Mucosa of stomach (tissue), 1 donor: ENCODE results near the gene ST3GAL6.

Source experiments
- H3K27me3 ChIP-seq: one replicate; pipeline ENCODE4 v1.7.0; 2013; ENCODE audit warnings: mild to moderate bottlenecking, low read length; ENCODE audit not compliant: control insufficient read depth, insufficient read depth
- H3K36me3 ChIP-seq: one replicate; pipeline ENCODE4 v1.7.0; 2013; ENCODE audit warnings: low read length; ENCODE audit not compliant: control insufficient read depth, insufficient read depth
- H3K4me1 ChIP-seq: one replicate; pipeline ENCODE4 v1.7.0; 2013; ENCODE audit warnings: mild to moderate bottlenecking, low read length; ENCODE audit not compliant: control insufficient read depth, insufficient read depth
- H3K4me3 ChIP-seq: one replicate; pipeline ENCODE4 v1.7.0; 2013; ENCODE audit warnings: low read length
- H3K9ac ChIP-seq: one replicate; pipeline ENCODE4 v1.7.0; 2013; ENCODE audit warnings: mild to moderate bottlenecking, low read length, moderate library complexity
- H3K9me3 ChIP-seq: one replicate; pipeline ENCODE4 v1.7.0; 2013; ENCODE audit warnings: mild to moderate bottlenecking, low read length, moderate library complexity; ENCODE audit not compliant: control insufficient read depth
- donor health status: Pancreatic carcinoma.

ST3GAL6 gene

DNA sequence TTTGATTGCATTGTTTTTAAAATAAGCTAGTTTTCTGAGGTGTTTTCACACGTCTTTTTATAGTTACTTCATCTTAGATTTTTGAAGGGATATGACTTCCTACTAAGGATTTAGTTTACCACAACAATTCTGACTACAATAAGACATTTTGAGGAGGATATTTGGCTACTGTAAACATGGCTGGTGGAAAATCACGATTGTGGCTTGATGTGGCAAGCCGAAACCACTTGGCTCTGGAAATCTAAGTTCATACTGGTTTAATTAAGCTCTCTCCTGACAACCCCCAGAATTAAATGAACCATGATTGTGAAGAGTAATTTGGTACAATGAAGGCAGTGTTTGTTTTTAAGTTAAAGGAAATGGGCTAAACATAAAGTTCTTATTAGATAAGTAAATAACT lies 30.8 kb downstream of the ST3GAL6 start:
- no peak overlapping the region for H3K9ac ChIP-seq
- H3K4me3 ChIP-seq, result no peak overlapping the region
- no peaks in the 10 kb centered on the region for H3K4me1 ChIP-seq
- no peaks in the 10 kb centered on the region for H3K36me3 ChIP-seq
- H3K27me3 ChIP-seq, result no peaks in the 10 kb centered on the region
- no peaks in the 10 kb centered on the region for H3K9me3 ChIP-seq

DNA sequence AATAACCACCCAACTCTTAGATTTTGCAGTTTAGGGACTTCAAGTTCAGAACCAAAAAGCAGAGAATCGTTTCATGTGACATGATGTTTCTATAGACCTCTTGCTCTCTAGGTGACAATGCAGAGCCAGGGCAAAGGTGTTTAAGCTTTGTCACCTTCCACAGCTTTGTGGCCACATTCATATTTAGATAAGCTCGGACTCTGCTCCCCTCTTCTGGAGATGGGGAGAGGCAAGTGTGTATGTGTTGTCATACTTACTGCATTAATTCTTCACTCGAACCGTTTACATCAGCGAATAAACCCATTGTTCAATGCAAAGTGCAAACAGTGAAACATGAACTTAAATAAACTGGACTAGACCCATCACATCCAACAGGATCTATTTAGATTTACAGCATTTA lies 33.2 kb downstream of the ST3GAL6 start:
- no peaks in the 10 kb centered on the region for H3K9me3 ChIP-seq
- no peaks in the 10 kb centered on the region for H3K4me1 ChIP-seq
- no peaks in the 10 kb centered on the region for H3K27me3 ChIP-seq
- H3K4me3 ChIP-seq, result no peak overlapping the region
- no peak overlapping the region for H3K9ac ChIP-seq
- H3K36me3 ChIP-seq, result no peaks in the 10 kb centered on the region

DNA sequence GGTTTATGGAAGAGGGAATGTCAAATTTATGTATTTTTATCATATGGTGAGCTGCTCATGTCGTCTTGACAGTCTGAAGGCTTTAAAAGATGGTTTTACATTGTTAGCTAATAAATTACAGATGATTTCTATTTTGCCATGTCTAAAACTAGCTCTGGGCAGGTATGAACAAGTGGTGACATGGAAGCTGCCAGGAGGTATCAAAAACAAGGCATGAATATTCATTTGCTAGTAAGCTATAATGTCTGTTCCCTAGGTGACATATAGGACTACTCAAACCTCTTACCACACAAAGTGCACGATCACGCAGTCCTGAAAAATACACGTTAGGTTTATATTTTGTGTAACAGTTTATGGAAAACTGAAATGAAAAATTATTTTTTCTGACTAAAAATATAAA lies 34.8 kb downstream of the ST3GAL6 start:
- no peak overlapping the region for H3K4me3 ChIP-seq
- no peak overlapping the region for H3K9ac ChIP-seq
- H3K27me3 ChIP-seq, result no peaks in the 10 kb centered on the region
- H3K4me1 ChIP-seq, result no peaks in the 10 kb centered on the region
- no peaks in the 10 kb centered on the region for H3K9me3 ChIP-seq
- no peaks in the 10 kb centered on the region for H3K36me3 ChIP-seq

DNA sequence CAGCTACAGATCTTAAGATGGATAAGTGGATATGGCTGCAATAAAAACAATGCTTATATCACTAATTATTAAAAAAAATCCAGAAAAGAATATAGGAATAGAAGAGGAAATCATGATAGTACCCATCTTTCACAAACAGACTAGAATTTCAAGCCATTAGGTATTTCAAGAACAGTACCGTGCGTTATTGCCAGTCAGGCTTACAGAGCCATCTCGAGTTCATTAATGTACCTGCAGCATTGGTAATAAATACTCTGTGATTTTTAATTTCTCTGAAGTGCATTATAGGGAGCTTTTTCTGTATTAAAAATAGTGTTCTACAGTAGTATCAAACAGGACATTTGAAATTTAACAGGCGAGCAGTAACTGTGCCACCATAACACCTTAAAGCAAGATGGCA lies 35.7 kb downstream of the ST3GAL6 start:
- Histone ChIP-seq H3K27me3 (no peaks in the 10 kb centered on the region), H3K9me3 (no peaks in the 10 kb centered on the region), H3K4me1 (no peaks in the 10 kb centered on the region), H3K9ac (no peak overlapping the region), H3K36me3 (no peaks in the 10 kb centered on the region), H3K4me3 (no peak overlapping the region)

DNA sequence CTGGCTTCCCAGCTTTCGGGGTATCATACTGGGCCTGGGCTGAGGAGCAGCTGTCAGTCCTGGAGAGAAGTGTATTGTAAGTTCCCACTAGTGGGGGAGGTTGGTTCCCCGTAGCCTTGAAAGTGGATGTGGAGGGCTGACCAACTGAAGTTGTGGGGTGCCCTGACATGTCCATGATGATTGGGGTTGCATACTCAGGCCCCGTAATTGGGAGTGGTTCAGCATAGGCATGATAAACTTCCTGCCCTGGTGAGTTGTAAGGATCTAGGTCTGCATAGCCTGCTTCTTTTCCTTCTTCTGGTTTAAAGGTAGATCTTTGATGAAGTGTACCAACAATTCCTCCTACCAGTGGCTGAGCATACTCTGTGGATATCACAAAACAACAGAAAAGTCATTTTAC lies 36.3 kb downstream of the ST3GAL6 start:
- Histone ChIP-seq H3K4me3 (no peak overlapping the region), H3K9ac (no peak overlapping the region), H3K36me3 (no peaks in the 10 kb centered on the region), H3K4me1 (no peaks in the 10 kb centered on the region), H3K27me3 (no peaks in the 10 kb centered on the region), H3K9me3 (no peaks in the 10 kb centered on the region)

DNA sequence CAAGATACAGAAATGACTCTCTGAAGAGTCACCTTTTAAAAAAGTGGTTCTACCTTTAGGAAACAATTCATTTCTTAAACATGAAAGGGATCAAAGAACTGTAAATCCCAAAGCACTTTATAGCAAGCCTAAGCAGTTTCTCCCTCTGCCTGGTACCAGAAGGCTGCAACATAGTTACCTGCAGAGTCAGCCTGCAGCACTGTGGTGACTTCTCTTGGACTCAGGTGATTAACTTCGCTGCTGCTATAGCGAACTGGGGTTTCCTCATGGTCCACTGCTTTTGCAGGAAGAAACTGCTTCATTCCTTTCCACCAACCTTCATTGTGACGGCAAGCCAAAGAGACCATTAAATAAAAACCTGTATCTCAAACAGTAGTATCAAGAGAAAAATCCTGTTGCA lies 37.3 kb downstream of the ST3GAL6 start:
- H3K9me3 ChIP-seq, result no peaks in the 10 kb centered on the region
- H3K36me3 ChIP-seq, result no peaks in the 10 kb centered on the region
- no peak overlapping the region for H3K9ac ChIP-seq
- no peak overlapping the region for H3K4me3 ChIP-seq
- H3K27me3 ChIP-seq, result no peaks in the 10 kb centered on the region
- no peaks in the 10 kb centered on the region for H3K4me1 ChIP-seq

DNA sequence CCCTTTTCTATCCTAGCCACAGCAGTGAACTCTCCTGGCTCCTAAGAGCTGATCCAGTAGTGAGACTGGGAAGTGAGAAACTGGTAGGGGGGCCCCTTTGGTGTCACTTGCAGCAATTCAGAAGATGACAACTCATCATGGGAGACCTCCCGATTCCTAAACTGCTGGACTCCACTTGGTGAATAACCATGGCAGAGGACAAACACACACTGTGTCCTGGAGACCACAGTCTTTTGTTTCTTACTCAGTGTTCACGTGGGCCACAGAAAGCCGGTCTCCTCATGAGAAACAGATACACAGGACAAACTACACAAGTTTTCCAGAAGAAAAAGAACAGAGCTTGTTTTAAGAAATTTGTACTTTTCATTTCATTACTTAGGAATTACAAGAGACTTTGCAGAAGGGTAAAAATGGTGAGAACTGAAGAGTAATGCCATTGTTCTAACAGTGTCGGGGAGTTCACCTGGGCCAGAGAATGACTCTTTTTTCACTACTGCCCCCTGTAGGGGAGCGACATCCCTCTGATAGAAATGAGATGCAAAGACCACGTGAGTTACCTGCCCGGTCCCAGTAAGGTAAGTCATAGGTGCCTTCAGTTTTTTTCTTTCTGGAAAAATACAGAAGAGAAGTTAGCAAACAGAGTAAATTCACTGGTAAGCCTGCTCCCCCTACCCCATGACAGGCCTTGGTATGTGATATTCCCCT lies 38.1 kb downstream of the ST3GAL6 start:
- H3K27me3 ChIP-seq, result no peaks in the 10 kb centered on the region
- no peaks in the 10 kb centered on the region for H3K4me1 ChIP-seq
- no peak overlapping the region for H3K4me3 ChIP-seq
- no peaks in the 10 kb centered on the region for H3K9me3 ChIP-seq
- H3K9ac ChIP-seq, result no peak overlapping the region
- H3K36me3 ChIP-seq, result no peaks in the 10 kb centered on the region

DNA sequence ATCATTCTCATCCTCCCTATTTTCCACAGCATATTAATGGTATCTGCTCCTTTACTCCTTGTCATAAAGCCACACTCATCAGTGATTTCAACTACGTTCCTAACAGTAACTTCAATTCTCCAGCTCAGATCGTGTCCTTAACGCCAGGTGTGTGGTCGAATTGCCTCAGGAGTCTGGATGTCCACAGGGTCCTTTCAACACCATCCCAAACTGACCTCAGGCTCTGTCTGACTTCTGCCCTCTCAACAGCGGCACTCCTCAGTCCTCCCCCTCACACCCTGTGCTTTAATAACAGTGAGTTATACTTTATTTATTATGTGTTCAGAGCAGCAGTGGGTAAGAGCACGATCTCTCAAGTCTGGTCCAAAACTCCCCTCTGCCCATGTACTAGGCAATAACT lies 42.4 kb downstream of the ST3GAL6 start:
- Histone ChIP-seq H3K27me3 (no peaks in the 10 kb centered on the region), H3K9me3 (no peaks in the 10 kb centered on the region), H3K9ac (no peak overlapping the region), H3K4me3 (no peak overlapping the region), H3K36me3 (no peaks in the 10 kb centered on the region), H3K4me1 (no peaks in the 10 kb centered on the region)

DNA sequence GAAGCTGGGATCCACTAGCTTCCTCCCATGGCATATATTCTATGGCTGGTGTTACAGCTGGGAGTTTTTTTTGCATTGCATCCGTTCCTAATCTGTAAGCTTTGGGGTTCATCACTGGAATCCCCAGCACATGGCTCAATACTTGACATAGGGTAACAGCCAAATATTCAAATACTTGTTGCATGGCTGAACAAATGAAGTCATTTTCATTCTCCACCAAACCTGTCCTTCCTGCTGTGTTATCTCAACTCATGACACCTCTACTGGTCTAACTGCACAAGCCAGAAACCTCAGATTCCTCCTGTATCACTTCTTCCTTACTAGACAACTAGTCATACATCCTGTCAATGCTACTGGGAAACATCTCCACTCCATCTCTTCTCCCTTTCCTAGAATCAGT lies 43.4 kb downstream of the ST3GAL6 start:
- no peaks in the 10 kb centered on the region for H3K36me3 ChIP-seq
- no peaks in the 10 kb centered on the region for H3K9me3 ChIP-seq
- H3K9ac ChIP-seq, result no peak overlapping the region
- H3K4me1 ChIP-seq, result no peaks in the 10 kb centered on the region
- H3K27me3 ChIP-seq, result no peaks in the 10 kb centered on the region
- H3K4me3 ChIP-seq, result no peak overlapping the region

DNA sequence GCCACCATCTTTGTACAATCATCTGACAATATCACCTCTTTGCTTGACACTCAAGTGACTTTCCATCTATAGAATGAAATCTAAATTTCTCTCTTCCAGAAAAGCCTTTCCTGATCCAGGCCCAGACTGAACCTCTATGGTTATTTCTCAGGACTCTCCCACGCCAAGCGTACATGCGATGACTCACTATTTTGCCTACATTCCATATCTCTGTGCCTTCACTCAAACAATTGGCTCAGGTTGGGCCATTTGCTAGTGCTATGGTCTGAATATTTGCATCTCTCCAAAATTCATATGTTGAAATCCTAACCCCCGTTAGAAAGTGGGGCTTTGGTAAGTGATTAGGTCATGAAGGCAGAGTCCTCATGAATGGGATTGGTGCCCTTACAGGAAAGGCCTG lies 43.9 kb downstream of the ST3GAL6 start:
- Histone ChIP-seq H3K27me3 (no peaks in the 10 kb centered on the region), H3K9ac (no peak overlapping the region), H3K4me3 (no peak overlapping the region), H3K4me1 (no peaks in the 10 kb centered on the region), H3K9me3 (no peaks in the 10 kb centered on the region), H3K36me3 (no peaks in the 10 kb centered on the region)

DNA sequence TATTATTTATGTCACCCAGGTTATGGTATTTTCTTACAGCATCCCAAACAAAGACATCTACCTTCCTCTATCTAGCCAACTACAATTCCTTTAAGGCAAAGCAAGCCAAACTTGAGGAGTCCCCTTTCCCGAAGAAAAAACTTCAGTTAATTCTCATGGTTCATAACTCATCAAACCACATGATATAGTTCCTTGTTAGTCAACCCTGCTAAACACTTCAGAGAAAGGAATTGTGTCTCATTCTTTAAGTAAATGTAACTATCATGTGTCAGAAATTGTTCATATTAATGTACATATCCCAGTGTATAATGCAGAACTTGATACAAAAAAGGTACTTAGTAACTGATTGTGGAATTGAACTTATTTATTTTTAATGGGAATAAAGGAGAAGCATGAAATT lies 44.4 kb downstream of the ST3GAL6 start:
- H3K9ac ChIP-seq, result no peak overlapping the region
- H3K27me3 ChIP-seq, result no peaks in the 10 kb centered on the region
- H3K4me1 ChIP-seq, result no peaks in the 10 kb centered on the region
- H3K4me3 ChIP-seq, result no peak overlapping the region
- H3K9me3 ChIP-seq, result no peaks in the 10 kb centered on the region
- H3K36me3 ChIP-seq, result no peaks in the 10 kb centered on the region

DNA sequence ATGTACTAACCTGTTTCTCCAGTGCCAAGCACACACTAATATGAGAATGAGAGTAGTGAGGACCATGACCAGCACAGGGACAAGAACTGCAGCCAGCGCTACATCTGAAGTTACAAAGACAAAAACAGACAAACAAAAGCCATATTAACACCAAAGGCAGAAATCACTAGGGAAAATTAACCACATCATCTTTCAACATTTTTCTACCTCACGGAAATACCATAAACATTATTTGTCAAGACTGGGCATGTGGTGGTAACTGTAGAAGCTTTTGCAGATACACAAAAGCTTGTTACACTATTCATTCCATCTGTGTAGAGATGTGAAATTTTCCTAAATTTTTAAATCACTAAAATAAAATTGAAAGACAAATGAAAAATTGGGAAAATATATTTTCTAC lies 44.9 kb downstream of the ST3GAL6 start:
- H3K36me3 ChIP-seq, result no peaks in the 10 kb centered on the region
- H3K9me3 ChIP-seq, result no peaks in the 10 kb centered on the region
- no peak overlapping the region for H3K9ac ChIP-seq
- no peaks in the 10 kb centered on the region for H3K27me3 ChIP-seq
- no peak overlapping the region for H3K4me3 ChIP-seq
- no peaks in the 10 kb centered on the region for H3K4me1 ChIP-seq

DNA sequence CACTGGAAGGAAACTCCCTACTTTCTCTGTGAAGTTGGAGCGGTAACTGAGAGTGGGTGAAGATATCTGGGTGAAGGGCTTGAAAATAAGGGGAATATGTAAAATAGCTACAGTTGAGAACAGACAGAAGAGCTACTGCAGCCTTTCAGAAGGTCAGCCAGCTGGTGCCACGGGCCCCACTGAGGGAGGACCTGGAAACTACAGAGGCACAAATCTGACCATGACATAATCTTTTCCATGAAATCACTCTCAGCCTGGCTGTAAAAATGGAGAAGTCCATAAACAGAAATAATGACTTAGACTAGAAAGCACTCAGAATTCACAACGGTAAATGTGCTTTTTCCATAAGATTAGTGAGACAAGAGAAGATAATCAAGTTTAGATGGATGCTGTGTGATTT lies 46.4 kb downstream of the ST3GAL6 start:
- Histone ChIP-seq H3K36me3 (no peaks in the 10 kb centered on the region), H3K27me3 (no peaks in the 10 kb centered on the region), H3K4me1 (no peaks in the 10 kb centered on the region), H3K9ac (no peak overlapping the region), H3K4me3 (no peak overlapping the region), H3K9me3 (no peaks in the 10 kb centered on the region)
